Measurements from ENCODE around the gene MCM8.

The MCM8 gene

DNA sequence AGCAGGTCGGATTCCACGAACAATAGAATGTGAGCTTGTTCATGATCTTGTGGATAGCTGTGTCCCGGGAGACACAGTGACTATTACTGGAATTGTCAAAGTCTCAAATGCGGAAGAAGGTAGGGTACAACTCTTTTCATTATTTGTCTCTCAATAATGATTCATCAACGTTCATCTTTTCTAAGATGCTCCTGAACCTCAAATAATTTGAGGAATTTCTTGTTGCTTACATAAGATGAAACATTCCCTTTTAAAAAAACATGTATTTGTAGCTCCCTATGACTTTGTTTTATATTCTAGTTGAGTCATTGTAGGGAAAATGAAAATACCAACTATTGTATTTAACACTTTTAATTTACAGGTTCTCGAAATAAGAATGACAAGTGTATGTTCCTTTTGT, 17.0 kb downstream of the MCM8 start:
- Histone ChIP-seq H3K4me1 (ENCODE audit: control insufficient read depth, low read length) (no peaks in the 10 kb centered on the region), H4K20me1 (ENCODE audit: control insufficient read depth, insufficient read depth, low read depth, low read length) (no peaks in the 10 kb centered on the region), H3K36me3 (ENCODE audit: control insufficient read depth, low read length) (peaks cover 95% of the 10 kb centered on the region), H3K9me2 (replicated peaks; ENCODE audit: control insufficient read depth, low read length) (no peaks in the 10 kb centered on the region), H3F3A (ENCODE audit: control insufficient read depth, insufficient read depth) (no peaks in the 10 kb centered on the region), H3K4me2 (ENCODE audit: low read length) (no peak overlapping the region), H3K27me3 (ENCODE audit: control insufficient read depth, low read length) (no peaks in the 10 kb centered on the region), H3K4me3 (ENCODE audit: low read length) (no peak overlapping the region), H3K27ac (ENCODE audit: low read depth, low read length) (no peak overlapping the region), H3K79me2 (ENCODE audit: control insufficient read depth, low read length) (peaks cover 7% of the 10 kb centered on the region), H3K9me3 (ENCODE audit: control insufficient read depth, insufficient read depth, low read length) (no peaks in the 10 kb centered on the region)
- TF ChIP-seq, protein P1, sequence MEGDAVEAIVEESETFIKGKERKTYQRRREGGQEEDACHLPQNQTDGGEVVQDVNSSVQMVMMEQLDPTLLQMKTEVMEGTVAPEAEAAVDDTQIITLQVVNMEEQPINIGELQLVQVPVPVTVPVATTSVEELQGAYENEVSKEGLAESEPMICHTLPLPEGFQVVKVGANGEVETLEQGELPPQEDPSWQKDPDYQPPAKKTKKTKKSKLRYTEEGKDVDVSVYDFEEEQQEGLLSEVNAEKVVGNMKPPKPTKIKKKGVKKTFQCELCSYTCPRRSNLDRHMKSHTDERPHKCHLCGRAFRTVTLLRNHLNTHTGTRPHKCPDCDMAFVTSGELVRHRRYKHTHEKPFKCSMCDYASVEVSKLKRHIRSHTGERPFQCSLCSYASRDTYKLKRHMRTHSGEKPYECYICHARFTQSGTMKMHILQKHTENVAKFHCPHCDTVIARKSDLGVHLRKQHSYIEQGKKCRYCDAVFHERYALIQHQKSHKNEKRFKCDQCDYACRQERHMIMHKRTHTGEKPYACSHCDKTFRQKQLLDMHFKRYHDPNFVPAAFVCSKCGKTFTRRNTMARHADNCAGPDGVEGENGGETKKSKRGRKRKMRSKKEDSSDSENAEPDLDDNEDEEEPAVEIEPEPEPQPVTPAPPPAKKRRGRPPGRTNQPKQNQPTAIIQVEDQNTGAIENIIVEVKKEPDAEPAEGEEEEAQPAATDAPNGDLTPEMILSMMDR (IDR thresholded peaks at IDR 0.05; ENCODE audit: low read depth, low read length, poor library complexity, severe bottlenecking): no peak
- no peak for TF ChIP-seq EZH2phosphoT487 (IDR thresholded peaks at IDR 0.05; ENCODE audit: borderline replicate concordance, low read length)

DNA sequence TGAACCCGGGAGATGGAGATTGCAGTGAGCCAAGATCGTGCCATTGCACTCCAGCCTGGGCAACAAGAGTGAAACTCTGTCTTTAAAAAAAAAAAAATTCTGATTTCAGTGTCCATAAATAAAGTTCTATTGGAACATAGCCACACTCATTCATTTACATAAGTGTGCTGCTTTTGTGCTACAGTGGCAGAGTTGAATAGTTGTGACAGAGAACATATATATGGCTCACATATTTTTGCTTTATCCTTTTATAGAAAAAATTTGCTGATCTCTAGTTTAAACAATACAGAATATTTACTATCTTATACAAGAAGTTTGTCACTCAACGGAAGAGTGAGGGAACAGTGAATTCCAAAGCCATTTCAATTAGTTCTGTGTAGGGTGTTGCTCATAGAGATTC, 18.0 kb downstream of the MCM8 start:
- Histone ChIP-seq H3K9me3 (ENCODE audit: control insufficient read depth, insufficient read depth, low read length) (no peaks in the 10 kb centered on the region), H3K79me2 (ENCODE audit: control insufficient read depth, low read length) (peaks cover 4% of the 10 kb centered on the region; the same call in 1 of the 2 replicates), H3K27me3 (ENCODE audit: control insufficient read depth, low read length) (no peaks in the 10 kb centered on the region), H3K27ac (ENCODE audit: low read depth, low read length) (no peak overlapping the region), H3K36me3 (ENCODE audit: control insufficient read depth, low read length) (peaks cover 97% of the 10 kb centered on the region), H3F3A (ENCODE audit: control insufficient read depth, insufficient read depth) (no peaks in the 10 kb centered on the region), H3K9me2 (replicated peaks; ENCODE audit: control insufficient read depth, low read length) (no peaks in the 10 kb centered on the region), H3K4me1 (ENCODE audit: control insufficient read depth, low read length) (no peaks in the 10 kb centered on the region), H4K20me1 (ENCODE audit: control insufficient read depth, insufficient read depth, low read depth, low read length) (no peaks in the 10 kb centered on the region), H3K4me2 (ENCODE audit: low read length) (no peak overlapping the region), H3K4me3 (ENCODE audit: low read length) (no peak overlapping the region)
- no peak for TF ChIP-seq EZH2phosphoT487 (IDR thresholded peaks at IDR 0.05; ENCODE audit: borderline replicate concordance, low read length)
- TF ChIP-seq, protein P1 (IDR thresholded peaks at IDR 0.05; ENCODE audit: low read depth, low read length, poor library complexity, severe bottlenecking): no peak

DNA sequence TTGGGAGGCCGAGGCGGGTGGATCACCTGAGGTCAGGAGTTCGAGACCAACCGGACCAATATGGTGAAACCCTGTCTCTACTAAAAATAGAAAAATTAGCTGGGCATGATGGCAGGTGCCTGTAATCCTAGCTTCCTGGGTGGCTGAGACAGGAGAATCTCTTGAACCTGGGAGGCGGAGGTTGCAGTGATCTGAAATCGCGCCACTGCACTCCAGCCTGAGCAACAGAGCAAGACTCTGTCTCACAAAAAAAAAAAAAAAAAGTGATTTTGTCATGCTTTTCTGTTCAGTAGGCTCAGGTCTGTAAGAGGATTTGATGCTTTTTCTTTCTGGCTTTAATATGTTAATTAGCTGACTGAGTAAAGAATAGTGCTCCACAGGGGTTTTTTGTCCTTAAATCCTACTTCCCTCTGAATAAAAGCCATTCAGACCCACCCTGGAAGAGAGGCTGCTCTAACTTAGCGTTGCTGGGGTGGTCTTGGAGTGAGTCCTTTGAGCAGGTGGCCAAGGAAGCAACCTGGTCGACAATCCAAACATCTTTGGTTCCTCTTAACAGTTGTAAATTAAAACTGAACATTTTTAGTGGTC, 19.0 kb downstream of the MCM8 start:
- H3K27ac ChIP-seq (ENCODE audit: low read depth, low read length): no peak overlapping the region
- TF ChIP-seq EZH2phosphoT487 (IDR thresholded peaks at IDR 0.05; ENCODE audit: borderline replicate concordance, low read length): no peak
- TF ChIP-seq, protein P1 (IDR thresholded peaks at IDR 0.05; ENCODE audit: low read depth, low read length, poor library complexity, severe bottlenecking): no peak
- no peak overlapping the region for H3K4me2 ChIP-seq (ENCODE audit: low read length)
- H3K79me2 ChIP-seq (ENCODE audit: control insufficient read depth, low read length): peaks cover 4% of the 10 kb centered on the region; the same call in 1 of the 2 replicates
- no peaks in the 10 kb centered on the region for H3K9me2 ChIP-seq (replicated peaks; ENCODE audit: control insufficient read depth, low read length)
- H3K4me3 ChIP-seq (ENCODE audit: low read length): no peak overlapping the region
- H4K20me1 ChIP-seq (ENCODE audit: control insufficient read depth, insufficient read depth, low read depth, low read length): no peaks in the 10 kb centered on the region
- H3K4me1 ChIP-seq (ENCODE audit: control insufficient read depth, low read length): no peaks in the 10 kb centered on the region
- no peaks in the 10 kb centered on the region for H3K27me3 ChIP-seq (ENCODE audit: control insufficient read depth, low read length)
- H3K36me3 ChIP-seq (ENCODE audit: control insufficient read depth, low read length): peaks cover 98% of the 10 kb centered on the region
- H3K9me3 ChIP-seq (ENCODE audit: control insufficient read depth, insufficient read depth, low read length): no peaks in the 10 kb centered on the region
- H3F3A ChIP-seq (ENCODE audit: control insufficient read depth, insufficient read depth): no peaks in the 10 kb centered on the region
